ENCODE results near the gene TSPAN17. TPM values are rescaled to one million over a fixed set of nuclear protein-coding genes. Genes with fewer than 3 reads are reported as not detected.

TSPAN17 gene
- total RNA-seq, 1 donor from 2014 or later, result 57.5 TPM

GRCh38 chr5:176629853-176630680 lies 17.2 kb upstream of the TSPAN17 start, which contains the start of the genes EIF4E1B and SNCB:
TSS of gene EIF4E1B (plus strand) at chr5:176630675. CDS start at chr5:176642788, 12,113 bp downstream.
TSS of gene SNCB (minus strand) at chr5:176630534. CDS start at chr5:176629654, 880 bp downstream.
- Mint-ChIP-seq H3K4me3 (ENCODE audit: unreplicated experiment) (peak within 1 kb of the TSS; percentile 82), H3K27ac (ENCODE audit: unreplicated experiment) (peak within 1 kb of the TSS; percentile 9), H3K4me1 (ENCODE audit: unreplicated experiment) (peaks cover 16% of the 10 kb centered on the region), H3K9me3 (ENCODE audit: unreplicated experiment) (peaks cover 3% of the 10 kb centered on the region), H3K27me3 (ENCODE audit: unreplicated experiment) (peaks cover 11% of the 10 kb centered on the region), H3K36me3 (ENCODE audit: low read depth, unreplicated experiment) (no peaks in the 10 kb centered on the region)
- no peak for TF ChIP-seq CTCF (IDR thresholded peaks at IDR 0.05; ENCODE audit: unreplicated experiment)
- peak; percentile 71 for DNase-seq (ENCODE audit: low spot score)

- Mint-ChIP-seq H3K9me3 (ENCODE audit: unreplicated experiment) (peaks cover 4% of the 10 kb centered on the region), H3K4me1 (ENCODE audit: unreplicated experiment) (peaks cover 16% of the 10 kb centered on the region), H3K4me3 (ENCODE audit: unreplicated experiment) (peak overlapping the region; percentile 82), H3K36me3 (ENCODE audit: low read depth, unreplicated experiment) (no peaks in the 10 kb centered on the region), H3K27me3 (ENCODE audit: unreplicated experiment) (peaks cover 11% of the 10 kb centered on the region), H3K27ac (ENCODE audit: unreplicated experiment) (peak overlapping the region; percentile 9)
- DNase-seq (ENCODE audit: low spot score), result no peak
- TF ChIP-seq CTCF (IDR thresholded peaks at IDR 0.05; ENCODE audit: unreplicated experiment), result no peak
Observed at GRCh38 chr5:176630681-176631222, 16.5 kb upstream of the TSPAN17 start.

- no peak overlapping the region for H3K4me3 Mint-ChIP-seq (ENCODE audit: unreplicated experiment)
- no peak for TF ChIP-seq CTCF (IDR thresholded peaks at IDR 0.05; ENCODE audit: unreplicated experiment)
- H3K4me1 Mint-ChIP-seq (ENCODE audit: unreplicated experiment), result peaks cover 22% of the 10 kb centered on the region
- DNase-seq (ENCODE audit: low spot score), result no peak
- H3K27me3 Mint-ChIP-seq (ENCODE audit: unreplicated experiment), result peaks cover 15% of the 10 kb centered on the region
- H3K9me3 Mint-ChIP-seq (ENCODE audit: unreplicated experiment), result peaks cover 4% of the 10 kb centered on the region
- H3K36me3 Mint-ChIP-seq (ENCODE audit: low read depth, unreplicated experiment), result no peaks in the 10 kb centered on the region
- H3K27ac Mint-ChIP-seq (ENCODE audit: unreplicated experiment), result no peak overlapping the region
Observed at GRCh38 chr5:176631383-176632200, 15.7 kb upstream of the TSPAN17 start.

- TF ChIP-seq CTCF (IDR thresholded peaks at IDR 0.05; ENCODE audit: unreplicated experiment), result no peak
- no peak overlapping the region for H3K4me3 Mint-ChIP-seq (ENCODE audit: unreplicated experiment)
- H3K36me3 Mint-ChIP-seq (ENCODE audit: low read depth, unreplicated experiment), result peaks cover 5% of the 10 kb centered on the region
- no peak for DNase-seq (ENCODE audit: low spot score)
- H3K4me1 Mint-ChIP-seq (ENCODE audit: unreplicated experiment), result peaks cover 26% of the 10 kb centered on the region
- H3K27me3 Mint-ChIP-seq (ENCODE audit: unreplicated experiment), result peaks cover 17% of the 10 kb centered on the region
- H3K9me3 Mint-ChIP-seq (ENCODE audit: unreplicated experiment), result peaks cover 4% of the 10 kb centered on the region
- H3K27ac Mint-ChIP-seq (ENCODE audit: unreplicated experiment), result no peak overlapping the region
Observed at GRCh38 chr5:176632745-176633144, 14.5 kb upstream of the TSPAN17 start.

Measured in endothelial cell (in vitro differentiated cells).